Measurements from ENCODE around the gene FRMPD3.

FRMPD3 gene

GRCh38 chrX:107477406-107477805, 28.0 kb downstream of the FRMPD3 start:
- in situ Hi-C loops (cut with MboI; ENCODE audit: low sequenced_read_pairs) = no loop called here

GRCh38 chrX:107480272-107480671, 30.8 kb downstream of the FRMPD3 start:
- in situ Hi-C loops (cut with MboI; ENCODE audit: low sequenced_read_pairs) = no loop called here

- in situ Hi-C loops (cut with MboI; ENCODE audit: low sequenced_read_pairs) = no loop called here
These were observed 32.6 kb downstream of the FRMPD3 start for GRCh38 chrX:107482046-107482445.

GRCh38 chrX:107484002-107484726, 34.7 kb downstream of the FRMPD3 start:
- in situ Hi-C loops (cut with MboI; ENCODE audit: low sequenced_read_pairs) = no loop called here

- in situ Hi-C loops (cut with MboI; ENCODE audit: low sequenced_read_pairs) = no loop called here
These were observed 35.6 kb downstream of the FRMPD3 start for GRCh38 chrX:107485013-107485412.

GRCh38 chrX:107493141-107493540, 43.7 kb downstream of the FRMPD3 start:
- in situ Hi-C loops (cut with MboI; ENCODE audit: low sequenced_read_pairs) = no loop called here

- in situ Hi-C loops (cut with MboI; ENCODE audit: low sequenced_read_pairs) = no loop called here
These were observed 47.3 kb downstream of the FRMPD3 start for GRCh38 chrX:107496786-107497185.
